Body of pancreas (tissue), 4 donors: ENCODE measurements around the gene SPRY4. TPM values are rescaled to one million over a fixed set of nuclear protein-coding genes. Genes with fewer than 3 reads are reported as not detected.

Experiments used
- ATAC-seq: fragments of 150-250 bp; one replicate; pipeline ENCODE4 v1.9.1; 2016
- DNase-seq, 4 donors: peaks; one replicate each; pipeline ENCODE4 v3.0.0-alpha.2; 2019
- H3K27ac ChIP-seq, 4 donors: fragments of 200-600 bp; sonication (generic); 1 replicate in 3 of 4; 2 replicates in 1 of 4; pipeline versions ENCODE4 v1.5.1 to v1.6.1; 2016 to 2019; ENCODE audit warnings: mild to moderate bottlenecking in 1 of 4, mixed read lengths in 1 of 4, moderate library complexity in 1 of 4
- H3K27me3 ChIP-seq, 2 donors: fragments of 200-600 bp; sonication (generic); one replicate each; pipeline ENCODE4 v1.6.0; 2016; ENCODE audit warnings: mild to moderate bottlenecking in 1 of 2
- H3K36me3 ChIP-seq, 2 donors: fragments of 200-600 bp; sonication (generic); replicated peaks in 1 of 2; 2 replicates each; pipeline ENCODE4 v1.5.1; 2016; ENCODE audit warnings: low read depth in 2 of 2; ENCODE audit not compliant: insufficient read depth in 1 of 2
- H3K4me1 ChIP-seq: fragments of 200-600 bp; sonication (generic); one replicate; pipeline ENCODE4 v1.6.0; 2016
- H3K4me3 ChIP-seq, 2 donors: fragments of 200-600 bp; sonication (generic); 1 replicate in 1 of 2; 2 replicates in 1 of 2; pipeline ENCODE4 v1.5.1; 2016 to 2019
- H3K9me3 ChIP-seq, 3 donors: fragments of 200-600 bp; sonication (generic); 1 replicate in 2 of 3; 2 replicates in 1 of 3; pipeline ENCODE4 v1.5.1; 2016
- CTCF ChIP-seq, 7 experiments: fragments of 450-650 bp in 4 of 7; fragments of 200-600 bp in 3 of 7; sonication (generic) in 3 of 7; IDR thresholded peaks; one replicate each; pipeline ENCODE4 v1.5.1; 2016 to 2019; ENCODE audit warnings: antibody characterized with exemption in 7 of 7
- POLR2A ChIP-seq, 3 donors: fragments of 450-650 bp; IDR thresholded peaks; one replicate each; pipeline ENCODE4 v1.6.1; 2016; ENCODE audit warnings: antibody characterized with exemption in 3 of 3, mild to moderate bottlenecking in 2 of 3
- WGBS, 2 donors: methylation state at CpG; one replicate each; pipeline ENCODE4 v1.1.5; 2017; 5-methylcytosine and 5-hydroxymethylcytosine counted together
- intact Hi-C: fragments of 100-400 bp; cut with DNase I; formaldehyde crosslinking; loops from one replicate; pipeline ENCODE4 v1.15.1; 2023
- total RNA-seq, 2 donors: library from RNA; depleted of rRNA; stranded (reverse); fragments of >200 nt; gene quantifications; one replicate each; pipeline ENCODE4 v1.1.0, GENCODE V29; 2016

SPRY4 gene
- total RNA-seq, 2 donors from 2014 or later = 6.7 to 18.5 TPM

GRCh38 chr5:142358121-142358520 lies 33.3 kb upstream of the SPRY4 start:
- Histone ChIP-seq H3K27ac (peak overlapping the region in 1 of 4 donors; percentile 89), H3K27me3 (no peaks in the 10 kb centered on the region), H3K4me1 (peaks cover 46% of the 10 kb centered on the region), H3K9me3 (no peaks in the 10 kb centered on the region), H3K36me3 (no peaks in the 10 kb centered on the region), H3K4me3 (no peak overlapping the region)
- WGBS, 2 donors = 73 to 75% methylated on average over 5 of the region's 5 CpGs
- ATAC-seq (no peak), DNase-seq (no peak)
- TF ChIP-seq POLR2A (IDR thresholded peaks at IDR 0.05) = no peak
- no peak for TF ChIP-seq CTCF (IDR thresholded peaks at IDR 0.05)
- intact Hi-C loops = no loop called here

GRCh38 chr5:142357469-142358090 lies 32.8 kb upstream of the SPRY4 start:
- Histone ChIP-seq H3K27ac (peak overlapping the region; percentile 88 to 91 (median 89)), H3K4me3 (no peak overlapping the region), H3K36me3 (no peaks in the 10 kb centered on the region), H3K9me3 (no peaks in the 10 kb centered on the region), H3K27me3 (no peaks in the 10 kb centered on the region), H3K4me1 (peaks cover 41% of the 10 kb centered on the region)
- DNase-seq = peak in 1 of 4 donors; percentile 16
- no peak for ATAC-seq
- intact Hi-C loops = no loop called here
- 35 to 51% methylated on average over 9 to 14 of the region's 14 CpGs for whole genome bisulfite sequencing, 2 donors
- TF ChIP-seq CTCF (IDR thresholded peaks at IDR 0.05) = no peak
- TF ChIP-seq POLR2A (IDR thresholded peaks at IDR 0.05) = no peak

GRCh38 chr5:142356716-142357468 lies 32.1 kb upstream of the SPRY4 start:
- intact Hi-C loops = no loop called here
- WGBS, 2 donors = 0 to 2% methylated on average over 12 to 71 of the region's 82 CpGs
- Histone ChIP-seq H3K4me3 (peak overlapping the region; percentile 27 to 45), H3K27ac (peak overlapping the region; percentile 88 to 91 (median 89)), H3K9me3 (no peaks in the 10 kb centered on the region), H3K27me3 (no peaks in the 10 kb centered on the region), H3K4me1 (peaks cover 36% of the 10 kb centered on the region), H3K36me3 (no peaks in the 10 kb centered on the region)
- ATAC-seq (peak; percentile 77), DNase-seq (peak; percentile 61 to 80 (median 72))
- TF ChIP-seq CTCF (IDR thresholded peaks at IDR 0.05) = peak in 1 of 7 experiments; percentile 3
- TF ChIP-seq POLR2A (IDR thresholded peaks at IDR 0.05) = peak; percentile 44 to 50 (median 49)

- Histone ChIP-seq H3K36me3 (no peaks in the 10 kb centered on the region), H3K4me3 (peak overlapping the region; percentile 27 to 45), H3K27ac (peak overlapping the region; percentile 88 to 91 (median 89)), H3K4me1 (peaks cover 36% of the 10 kb centered on the region), H3K9me3 (no peaks in the 10 kb centered on the region), H3K27me3 (no peaks in the 10 kb centered on the region)
- intact Hi-C loops = no loop called here
- 6 to 9% methylated on average over 14 of the region's 14 CpGs for whole genome bisulfite sequencing, 2 donors
- no peak for TF ChIP-seq POLR2A (IDR thresholded peaks at IDR 0.05)
- TF ChIP-seq CTCF (IDR thresholded peaks at IDR 0.05) = no peak
- no peak for DNase-seq
- ATAC-seq = peak; percentile 3
These were observed 31.5 kb upstream of the SPRY4 start for GRCh38 chr5:142356349-142356715.
